PC-9 (cell line): ENCODE measurements around the gene ABR.

ENCODE experiments used
- CTCF ChIP-seq: fragments of 200-600 bp; sonication (generic); conservative IDR thresholded peaks from 2 replicates; pipeline ENCODE4 v1.6.1; 2017; ENCODE audit warnings: mixed run types, antibody characterized with exemption, mild to moderate bottlenecking, moderate library complexity
- EZH2 ChIP-seq: fragments of 200-600 bp; sonication (generic); IDR thresholded peaks from 2 replicates; pipeline ENCODE4 v1.8.0; 2017; ENCODE audit warnings: antibody characterized with exemption, low read depth

- TF ChIP-seq CTCF (no peak), EZH2 (peak; percentile 96)
Observed at GRCh38 chr17:1229349-1229899, 49.6 kb upstream of the ABR start.
